ENCODE measurements around the gene AUNIP. TPM values are rescaled to one million over a fixed set of nuclear protein-coding genes. Genes with fewer than 3 reads are reported as not detected.

The AUNIP gene
- total and polyA plus RNA-seq, 2 of the 8 experiments (the other 6 are each of a cell fraction or from before 2014, with no cell fraction given) = 18.6 to 23.2 TPM

GRCh38 chr1:25804244-25804963 lies 54.9 kb downstream of the AUNIP start:
- Histone ChIP-seq H2BK20ac (ENCODE audit: low read length) (no peak overlapping the region), H3K23me2 (ENCODE audit: low read depth, low read length) (peaks cover 9% of the 10 kb centered on the region; the same call in 1 of the 2 replicates), H2AK5ac (ENCODE audit: low read depth, low read length) (no peak overlapping the region), H3K27me3 (replicated peaks in 1 of 4; ENCODE audit: control insufficient read depth in 3 of 4, extremely low read depth in 1 of 4, insufficient read depth in 3 of 4, low read length in 3 of 4) (peaks cover 0 to under 1% (median 0%) of the 10 kb centered on the region in 4 experiments; a peak in 2 of 7 replicates), H3K4me1 (replicated peaks in 1 of 4; ENCODE audit: control insufficient read depth in 3 of 4, insufficient read depth in 4 of 4, low read length in 3 of 4) (peaks cover 2 to 8% (median 5%) of the 10 kb centered on the region in 4 experiments; a peak in 6 of 7 replicates), H3K4ac (replicated peaks; ENCODE audit: insufficient read length, low read depth, low read length) (no peak overlapping the region), H2BK5ac (ENCODE audit: low read depth, low read length) (no peak overlapping the region), H3K18ac (ENCODE audit: extremely low read depth, low read length) (no peak overlapping the region), H3K4me2 (ENCODE audit: insufficient read depth in 1 of 2, low read depth in 2 of 2, low read length in 2 of 2) (no peak overlapping the region), H3K56ac (replicated peaks; ENCODE audit: insufficient read length, low read depth, low read length) (no peak overlapping the region), H3K9ac (replicated peaks in 1 of 4; ENCODE audit: extremely low read depth in 1 of 4, low read depth in 3 of 4, low read length in 3 of 4) (no peak overlapping the region), H4K91ac (replicated peaks; ENCODE audit: insufficient read length, low read length) (no peak overlapping the region), H2BK120ac (replicated peaks; ENCODE audit: low read depth, low read length) (no peak overlapping the region), H4K5ac (ENCODE audit: insufficient read length, low read depth, low read length) (no peak overlapping the region), H3K23ac (ENCODE audit: insufficient read length) (no peak overlapping the region), H3K79me1 (ENCODE audit: low read depth, low read length) (no peaks in the 10 kb centered on the region; the same call in 1 of the 2 replicates), H2BK15ac (ENCODE audit: low read length) (no peak overlapping the region), H2BK12ac (ENCODE audit: low read depth, low read length) (no peak overlapping the region), H2AFZ (ENCODE audit: low read length) (no peak overlapping the region), H3K9me3 (ENCODE audit: insufficient read depth in 2 of 2, low read depth in 1 of 2, low read length in 1 of 2) (no peaks in the 10 kb centered on the region), H3K4me3 (ENCODE audit: extremely low read depth in 1 of 4, insufficient read depth in 2 of 4, low read depth in 3 of 4, low read length in 4 of 4) (no peak overlapping the region), H3K14ac (ENCODE audit: insufficient read length) (no peak overlapping the region), H4K20me1 (replicated peaks in 1 of 2; ENCODE audit: control insufficient read depth in 1 of 2, insufficient read depth in 2 of 2, low read length in 2 of 2) (peaks cover 0 to 8% of the 10 kb centered on the region in 2 experiments), H3K79me2 (ENCODE audit: control insufficient read depth in 1 of 2, insufficient read depth in 2 of 2, low read length in 2 of 2) (no peaks in the 10 kb centered on the region), H4K8ac (ENCODE audit: extremely low read depth, insufficient read depth, low read length) (no peak overlapping the region; the same call in 1 of the 2 replicates), H3K27ac (ENCODE audit: low read depth, low read length) (no peak overlapping the region), H3K36me3 (ENCODE audit: control insufficient read depth in 2 of 4, insufficient read depth in 4 of 4, low read length in 3 of 4) (peaks cover 0 to 12% (median 5%) of the 10 kb centered on the region in 4 experiments; a peak in 4 of 8 replicates)
- FAIRE-seq (no peak), DNase-seq (ENCODE audit: low read depth in 1 of 2, low spot score in 2 of 2) (no peak)
- POLR2A ChIA-PET (ENCODE audit: partially characterized antibody) = no interaction called here
- TF ChIP-seq RAD21 (IDR thresholded peaks at IDR 0.05 in 1 of 2, conservative IDR thresholded peaks at IDR 0.05 in 1 of 2; ENCODE audit: low read depth in 2 of 2, low read length in 2 of 2) (peak in 1 of 2 experiments; percentile 19; a peak in 2 of 4 replicates), CHD2 (IDR thresholded peaks at IDR 0.05; ENCODE audit: low read length) (no peak), KDM5A (IDR thresholded peaks at IDR 0.05; ENCODE audit: low read length) (no peak)
- WGBS, 2 experiments (ENCODE audit: extremely low coverage in 1 of 2, insufficient coverage in 1 of 2, insufficient read length in 1 of 2, insufficient replicate concordance in 2 of 2, low coverage in 1 of 2, low lambda C conversion rate in 2 of 2, missing lambda C conversion rate in 1 of 2) = 94% methylated on average over 7 of the region's 10 CpGs; no CpG with 5 or more reads in 1 of the 2 experiments
- CTCF ChIA-PET (ENCODE audit: partially characterized antibody) = interaction anchor here (0.6 to 8.3 kb wide), 7 partner anchors 6 to 587 kb away, joined by 3 to 83 read pairs (median 4); no protein-coding TSS in a partner anchor

All from H1 (cell line).